Measurements from ENCODE around the gene CDH4.

The CDH4 gene

DNA sequence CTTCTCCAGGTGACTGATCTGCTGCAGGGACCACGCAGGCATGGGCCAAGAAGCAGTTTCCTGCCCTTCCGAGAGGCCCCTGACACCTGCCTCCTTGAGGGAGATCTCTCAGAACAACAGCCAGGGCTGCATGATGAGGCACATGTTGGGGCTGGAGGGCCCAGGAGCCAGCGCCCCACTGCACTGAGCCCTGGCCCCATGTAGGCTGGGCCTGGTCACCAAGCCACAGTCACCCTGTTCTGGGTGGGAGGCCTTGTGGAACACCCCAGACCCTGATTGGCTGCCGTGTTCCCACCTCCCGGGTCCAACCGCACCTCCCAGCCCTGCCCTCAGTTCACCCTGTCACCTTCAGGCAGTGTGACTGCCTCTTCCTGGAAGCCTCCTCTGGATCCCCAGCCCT is 639.4 kb downstream of the CDH4 start:
- Mint-ChIP-seq H3K4me3 (no peak overlapping the region), H3K4me1 (peaks cover 6% of the 10 kb centered on the region), H3K9me3 (peaks cover 4% of the 10 kb centered on the region), H3K36me3 (no peaks in the 10 kb centered on the region), H3K27ac (no peak overlapping the region)
- DNase-seq (ENCODE audit: low spot score in 2 of 2), result no peak
- ATAC-seq, result no peak

DNA sequence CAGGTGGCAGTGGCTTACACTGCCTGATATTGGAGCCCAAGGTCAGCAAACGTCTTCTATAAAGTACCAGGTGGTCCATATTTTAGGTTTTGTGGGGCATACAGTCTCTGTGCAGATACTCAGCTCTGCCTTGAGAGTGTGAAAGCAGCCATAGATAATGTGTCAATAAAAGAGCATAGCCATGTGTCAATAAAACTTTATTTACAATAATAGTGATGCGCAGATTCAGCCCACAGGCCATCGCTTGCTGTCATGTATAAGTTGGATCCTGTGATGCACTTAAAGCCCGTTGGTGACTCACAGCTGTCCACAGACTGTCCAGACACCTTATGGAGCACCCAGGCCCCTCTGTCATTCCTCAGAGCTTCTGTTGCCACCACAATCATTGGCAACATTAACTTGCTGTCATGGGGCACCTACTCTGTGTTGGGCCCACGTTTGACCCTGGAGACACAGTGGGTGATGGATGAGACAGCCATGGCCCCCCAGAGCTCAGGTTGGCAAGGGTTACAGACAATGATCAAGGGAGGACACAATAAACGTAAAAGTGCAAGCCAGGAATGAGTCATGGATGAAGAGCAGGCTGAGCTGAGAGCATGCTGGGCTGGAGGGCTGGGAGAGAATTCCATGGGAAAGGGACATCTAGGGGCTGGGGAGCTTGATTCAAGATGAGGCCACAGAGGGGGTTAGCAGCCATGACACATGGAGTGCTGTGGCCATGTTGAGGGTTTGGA is 640.0 kb downstream of the CDH4 start:
- DNase-seq (ENCODE audit: low spot score in 2 of 2) (no peak), ATAC-seq (no peak)
- peaks cover 4% of the 10 kb centered on the region for H3K9me3 Mint-ChIP-seq
- peaks cover 4% of the 10 kb centered on the region for H3K4me1 Mint-ChIP-seq
- H3K36me3 Mint-ChIP-seq, result no peaks in the 10 kb centered on the region
- H3K27ac Mint-ChIP-seq, result no peak overlapping the region
- H3K4me3 Mint-ChIP-seq, result no peak overlapping the region

DNA sequence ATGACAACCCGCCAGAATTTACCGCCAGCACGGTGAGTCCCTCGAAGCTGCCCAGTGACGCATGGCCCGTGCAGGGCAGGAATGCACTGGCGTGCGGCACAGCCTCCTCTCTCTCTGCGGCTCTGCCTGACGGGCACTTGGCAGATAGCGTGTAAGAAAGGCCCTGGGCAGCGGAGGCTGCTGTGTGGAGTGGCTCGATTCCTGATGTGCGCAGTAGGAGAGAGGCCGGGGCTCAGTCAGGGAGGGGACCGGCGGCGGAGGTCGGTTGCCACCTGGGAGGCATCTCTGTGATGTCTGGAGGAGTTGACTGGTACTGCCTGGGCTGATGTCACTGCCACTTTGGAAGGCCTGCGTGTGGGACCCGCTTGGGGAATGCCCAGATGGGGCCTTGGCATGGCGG is 643.0 kb downstream of the CDH4 start:
- DNase-seq (ENCODE audit: low spot score in 2 of 2) (no peak), ATAC-seq (no peak)
- H3K4me1 Mint-ChIP-seq, result no peaks in the 10 kb centered on the region

DNA sequence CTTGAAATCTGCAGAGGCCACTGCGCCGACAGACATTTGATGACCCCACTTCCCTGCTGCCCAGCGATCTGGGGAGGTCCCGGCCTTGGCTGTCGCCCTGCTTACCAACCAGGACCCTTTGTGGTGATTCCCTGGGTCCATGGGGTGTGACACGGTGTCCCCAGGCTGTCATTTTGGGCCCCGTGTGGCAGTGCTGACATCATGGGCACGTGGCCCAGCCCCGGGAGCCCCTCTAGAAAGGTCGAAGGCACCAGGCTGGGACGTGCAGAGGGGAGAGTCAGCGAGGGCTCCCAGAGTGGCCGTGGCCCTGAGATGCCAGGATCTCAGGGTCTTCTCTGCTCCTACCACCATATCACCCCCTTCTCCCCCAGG is 643.6 kb downstream of the CDH4 start:
- H3K9me3 Mint-ChIP-seq, result no peaks in the 10 kb centered on the region
- no peak overlapping the region for H3K27ac Mint-ChIP-seq
- DNase-seq (ENCODE audit: low spot score in 2 of 2) (no peak), ATAC-seq (no peak)
- H3K36me3 Mint-ChIP-seq, result no peaks in the 10 kb centered on the region
- no peak overlapping the region for H3K4me3 Mint-ChIP-seq
- H3K4me1 Mint-ChIP-seq, result no peaks in the 10 kb centered on the region

More for the DNA sequence above, 643.0 kb downstream of the CDH4 start:
- Mint-ChIP-seq H3K36me3 (no peaks in the 10 kb centered on the region), H3K9me3 (no peaks in the 10 kb centered on the region), H3K4me3 (no peak overlapping the region), H3K27ac (no peak overlapping the region)

DNA sequence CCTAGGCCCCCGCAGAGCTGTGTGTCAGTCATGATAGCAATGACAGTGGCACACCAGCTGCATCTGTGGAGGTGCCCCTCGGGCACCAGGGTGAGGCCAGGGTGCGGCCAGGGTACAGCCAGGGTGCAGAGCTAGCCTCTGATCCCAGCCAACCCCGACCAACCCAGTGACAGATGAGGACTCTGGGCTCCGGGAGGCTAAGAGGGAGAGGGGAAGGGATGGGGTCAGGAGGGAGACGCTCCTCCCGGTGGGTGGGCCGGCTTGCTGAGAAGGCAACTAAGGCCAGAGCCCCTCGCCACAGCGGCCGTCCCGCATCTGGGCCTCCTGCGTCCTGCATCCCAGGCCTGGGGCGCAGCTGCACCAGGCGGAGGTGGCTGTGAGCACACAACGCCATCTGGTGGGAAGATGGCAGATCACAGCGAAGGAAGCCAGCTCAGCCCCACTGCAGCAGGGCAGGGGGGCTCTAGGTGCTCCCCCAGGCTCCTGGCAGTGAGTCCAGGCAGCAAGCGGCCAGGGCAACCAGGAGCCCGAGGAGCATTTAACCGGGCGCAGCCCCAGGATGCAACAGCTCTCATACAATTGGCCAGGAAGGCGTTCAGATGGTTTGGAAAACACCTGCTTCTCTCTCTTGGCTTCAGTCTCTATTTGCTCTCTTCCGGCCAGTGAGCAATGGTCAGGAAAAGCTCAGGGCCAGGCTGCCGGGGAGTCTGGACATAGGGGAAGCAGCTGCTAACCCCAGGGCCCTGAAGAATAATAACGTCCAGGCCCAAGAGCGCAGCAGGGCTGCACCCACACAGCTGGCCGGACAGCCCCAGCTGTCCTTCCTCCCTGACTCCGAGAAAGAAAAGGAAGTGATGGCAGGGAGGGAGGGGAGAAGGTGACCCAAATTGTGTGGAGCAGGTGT is 644.2 kb downstream of the CDH4 start:
- Mint-ChIP-seq H3K27ac (no peak overlapping the region), H3K9me3 (no peaks in the 10 kb centered on the region), H3K4me3 (no peak overlapping the region), H3K4me1 (no peaks in the 10 kb centered on the region), H3K36me3 (no peaks in the 10 kb centered on the region)
- ATAC-seq (peak; percentile 56), DNase-seq (ENCODE audit: low spot score in 2 of 2) (peak; percentile 11 to 56)

DNA sequence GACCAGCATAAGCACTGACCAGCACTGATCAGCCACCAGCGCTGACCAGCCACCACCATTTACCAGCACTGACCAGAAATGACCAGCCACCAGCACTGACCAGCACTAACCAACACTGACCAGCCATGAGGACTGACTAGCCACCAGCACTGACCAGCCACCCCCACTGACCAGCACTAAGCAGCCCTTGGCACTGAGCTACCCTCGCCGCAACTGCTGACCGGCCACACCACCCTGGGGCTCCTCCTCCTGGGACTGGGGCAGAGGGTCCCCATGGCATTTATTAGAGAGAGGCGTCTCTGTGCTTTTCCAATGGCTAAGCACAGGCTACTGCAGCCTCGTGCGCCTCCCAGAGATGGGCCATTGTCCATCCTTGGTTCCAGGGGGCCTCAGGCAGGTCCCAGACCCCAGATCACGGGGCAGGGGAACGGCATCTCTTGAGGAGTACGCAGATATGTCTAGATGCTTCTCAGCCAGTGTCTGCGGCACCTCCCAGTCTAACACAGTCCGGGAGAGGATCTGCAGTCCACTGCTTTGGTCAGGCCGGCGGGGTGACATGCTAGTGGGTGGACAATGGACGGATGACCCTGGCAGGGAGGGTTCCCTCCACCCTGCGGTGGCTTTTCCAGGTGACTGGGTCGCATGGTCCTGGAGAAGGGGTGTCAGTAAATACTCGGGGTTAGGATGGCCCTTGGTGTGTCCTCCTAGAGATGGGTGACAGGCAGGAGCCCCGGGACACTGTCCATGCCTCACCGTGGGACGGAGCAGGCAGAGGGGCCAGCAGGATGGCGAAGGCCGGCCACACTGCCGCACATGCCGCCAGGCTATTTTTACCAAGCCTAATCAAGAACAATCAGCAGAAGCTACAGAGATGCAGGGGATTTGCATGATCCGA is 645.6 kb downstream of the CDH4 start:
- no peaks in the 10 kb centered on the region for H3K9me3 Mint-ChIP-seq
- no peaks in the 10 kb centered on the region for H3K36me3 Mint-ChIP-seq
- no peak overlapping the region for H3K27ac Mint-ChIP-seq
- ATAC-seq (no peak), DNase-seq (ENCODE audit: low spot score in 2 of 2) (no peak)
- H3K4me1 Mint-ChIP-seq, result peaks cover 7% of the 10 kb centered on the region
- no peak overlapping the region for H3K4me3 Mint-ChIP-seq

DNA sequence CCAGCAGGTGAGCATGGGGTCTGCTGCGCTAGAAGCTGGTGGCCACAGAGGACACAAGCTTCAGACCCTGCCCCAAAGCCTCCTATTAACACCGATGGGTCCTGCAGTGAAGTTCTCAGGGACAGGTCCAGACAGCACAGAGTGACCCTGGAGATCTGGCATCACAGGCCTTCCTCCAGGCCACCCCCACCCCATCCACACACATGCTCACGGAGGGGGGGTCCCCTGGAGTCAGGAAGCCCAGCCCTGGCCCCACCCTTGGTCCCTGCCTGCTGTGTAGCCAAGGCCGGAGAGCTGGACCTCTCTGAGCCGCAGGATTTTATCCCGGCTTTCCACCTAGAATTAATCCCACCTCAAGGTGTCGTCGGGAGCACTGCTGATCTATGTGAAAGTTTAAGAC is 646.3 kb downstream of the CDH4 start:
- DNase-seq (ENCODE audit: low spot score in 2 of 2) (no peak), ATAC-seq (no peak)
- no peaks in the 10 kb centered on the region for H3K36me3 Mint-ChIP-seq
- H3K4me1 Mint-ChIP-seq, result peaks cover 7% of the 10 kb centered on the region
- H3K27ac Mint-ChIP-seq, result no peak overlapping the region
- H3K9me3 Mint-ChIP-seq, result no peaks in the 10 kb centered on the region
- no peak overlapping the region for H3K4me3 Mint-ChIP-seq

DNA sequence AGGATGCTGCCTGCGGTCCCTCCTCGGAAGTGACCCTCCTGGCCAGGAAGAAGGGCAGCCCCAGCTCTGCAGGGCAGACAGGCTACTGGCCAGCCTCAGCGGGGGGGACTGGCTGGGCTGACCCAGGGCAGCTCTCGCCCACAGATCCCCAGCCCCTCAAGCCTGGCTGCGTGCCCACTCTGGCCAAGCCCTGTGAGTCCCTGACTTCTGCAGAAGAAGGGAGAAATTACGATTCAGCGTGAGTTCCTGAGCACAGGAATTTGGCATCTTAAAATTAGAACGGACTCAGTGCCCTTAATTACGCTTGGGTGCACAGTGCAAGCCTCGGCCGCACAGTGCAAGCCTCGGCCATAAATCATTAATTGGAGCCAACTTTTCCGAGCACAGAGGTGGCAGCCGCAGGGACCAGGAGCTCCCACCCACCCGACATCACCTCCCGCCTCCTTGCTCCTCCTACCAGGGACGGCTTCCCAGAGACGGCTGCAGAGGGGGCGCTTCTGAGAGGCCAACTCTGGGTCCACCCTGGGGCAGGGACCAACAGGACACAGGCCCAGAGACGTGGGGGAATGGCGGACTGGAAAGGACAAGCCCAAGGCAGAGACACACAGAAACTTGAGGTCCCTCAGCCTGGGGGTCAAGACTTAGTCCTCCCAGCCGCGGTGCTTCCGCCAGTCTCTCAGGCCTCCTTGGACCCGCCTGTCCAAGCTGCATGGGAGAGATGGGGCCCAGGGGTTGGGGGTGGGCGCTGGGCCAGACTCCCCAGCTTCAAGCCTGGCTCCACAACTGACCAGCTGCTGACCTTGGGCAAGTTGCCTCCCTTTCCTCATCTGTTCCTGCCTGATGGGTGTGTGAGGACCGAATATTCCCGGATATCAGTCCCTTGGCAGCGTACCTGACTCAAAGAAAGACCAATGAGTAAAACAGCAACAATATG is 648.2 kb downstream of the CDH4 start:
- no peaks in the 10 kb centered on the region for H3K9me3 Mint-ChIP-seq
- DNase-seq (ENCODE audit: low spot score in 2 of 2) (no peak), ATAC-seq (no peak)
- H3K27ac Mint-ChIP-seq, result no peak overlapping the region
- no peak overlapping the region for H3K4me3 Mint-ChIP-seq
- peaks cover 7% of the 10 kb centered on the region for H3K4me1 Mint-ChIP-seq
- H3K36me3 Mint-ChIP-seq, result no peaks in the 10 kb centered on the region

DNA sequence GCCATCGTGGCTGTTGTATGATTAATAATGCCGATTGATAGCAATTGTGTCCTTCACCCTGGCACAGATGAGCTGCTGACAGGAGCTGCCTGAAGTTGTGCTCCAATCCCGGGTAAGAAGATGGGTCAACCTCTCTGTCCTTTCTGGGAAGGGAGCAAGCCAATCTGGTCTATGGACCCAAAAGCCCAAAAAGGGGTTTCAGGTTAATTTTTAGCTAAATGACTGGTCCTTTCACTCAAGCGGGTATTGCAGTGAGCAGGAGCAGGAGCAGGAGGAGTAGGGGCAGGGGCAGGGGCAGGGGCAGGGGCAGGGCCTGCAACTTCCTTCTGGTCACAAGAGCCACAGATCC is 648.9 kb downstream of the CDH4 start:
- no peak for ATAC-seq
- H3K36me3 Mint-ChIP-seq, result no peaks in the 10 kb centered on the region
- H3K27ac Mint-ChIP-seq, result no peak overlapping the region
- peaks cover 7% of the 10 kb centered on the region for H3K4me1 Mint-ChIP-seq
- no peak overlapping the region for H3K4me3 Mint-ChIP-seq
- no peaks in the 10 kb centered on the region for H3K9me3 Mint-ChIP-seq
- no peak for DNase-seq (ENCODE audit: low spot score in 2 of 2)

DNA sequence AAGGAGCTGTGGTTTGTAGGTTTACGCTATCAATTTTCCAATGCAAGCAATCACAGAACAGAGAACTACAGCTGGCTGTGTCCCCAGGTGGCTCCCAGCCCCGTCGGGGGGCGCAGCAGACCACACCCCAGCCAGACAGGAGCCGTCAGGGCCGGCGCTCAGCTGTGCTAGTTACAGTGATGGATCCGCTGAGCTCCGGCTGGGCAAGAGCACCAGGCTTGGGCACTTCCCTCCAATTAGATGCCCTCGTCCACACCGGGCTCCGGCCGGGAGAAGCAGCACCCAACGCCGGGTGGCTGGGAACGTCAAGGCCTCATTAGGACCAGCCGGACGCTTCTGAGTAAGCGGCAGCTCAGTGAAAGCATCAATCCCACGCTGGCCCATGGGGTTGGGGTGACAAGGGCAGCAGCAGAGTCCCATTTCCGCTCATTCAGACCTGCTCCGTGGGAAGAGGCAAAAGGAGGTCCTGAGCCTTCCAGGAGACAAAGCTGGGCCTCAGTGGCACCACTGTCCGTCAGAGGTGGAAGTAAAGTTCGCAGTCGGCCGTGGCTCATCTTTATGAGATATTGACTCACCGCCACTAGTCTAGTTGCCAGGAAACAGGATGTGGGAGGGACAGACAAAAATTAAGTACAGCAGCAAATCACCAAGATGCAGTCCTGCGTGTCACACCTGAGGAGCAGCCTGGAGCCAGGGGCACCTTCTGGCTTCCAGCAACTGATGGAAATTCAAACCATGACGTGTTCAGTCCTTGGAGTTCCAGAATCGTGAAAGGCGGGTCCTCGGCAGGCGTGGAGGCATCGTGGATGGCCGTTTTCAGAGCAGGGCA is 649.5 kb downstream of the CDH4 start:
- no peak for DNase-seq (ENCODE audit: low spot score in 2 of 2)
- Mint-ChIP-seq H3K4me1 (peaks cover 7% of the 10 kb centered on the region), H3K36me3 (no peaks in the 10 kb centered on the region), H3K4me3 (no peak overlapping the region), H3K27ac (no peak overlapping the region), H3K9me3 (no peaks in the 10 kb centered on the region)
- no peak for ATAC-seq

DNA sequence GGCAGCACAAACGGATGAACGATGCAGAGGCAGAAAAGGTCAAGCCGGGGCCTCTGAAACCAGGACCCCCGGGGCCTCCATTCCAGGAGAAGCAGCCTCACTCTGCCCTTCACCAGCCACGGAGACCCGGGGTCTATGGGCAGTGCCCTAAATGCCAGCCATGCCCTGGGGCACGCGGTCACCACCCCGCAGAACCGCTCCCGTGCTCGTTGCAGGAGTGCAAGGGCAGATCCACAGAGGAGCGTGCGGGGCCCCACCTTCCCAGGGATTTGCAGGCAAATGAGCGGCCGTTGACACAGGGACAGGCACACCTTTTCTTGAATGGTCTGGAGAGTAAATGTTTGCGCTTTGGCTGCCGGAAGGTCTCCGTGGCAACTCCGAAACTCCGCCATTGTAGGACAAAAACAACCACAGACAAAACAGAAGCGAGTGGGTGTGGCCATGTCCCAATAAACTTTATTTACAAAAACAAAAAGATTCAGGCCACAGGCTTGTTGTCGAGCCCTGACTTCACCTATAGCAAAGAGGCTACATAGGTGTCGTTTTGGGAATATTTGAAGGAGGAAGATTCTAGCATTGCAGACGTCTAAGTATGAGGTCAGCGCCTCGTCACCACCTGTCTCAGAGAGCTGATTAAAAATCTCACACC is 650.3 kb downstream of the CDH4 start:
- no peak for DNase-seq (ENCODE audit: low spot score in 2 of 2)
- Mint-ChIP-seq H3K4me1 (peaks cover 7% of the 10 kb centered on the region), H3K36me3 (no peaks in the 10 kb centered on the region), H3K9me3 (no peaks in the 10 kb centered on the region), H3K27ac (no peak overlapping the region), H3K4me3 (no peak overlapping the region)
- no peak for ATAC-seq

DNA sequence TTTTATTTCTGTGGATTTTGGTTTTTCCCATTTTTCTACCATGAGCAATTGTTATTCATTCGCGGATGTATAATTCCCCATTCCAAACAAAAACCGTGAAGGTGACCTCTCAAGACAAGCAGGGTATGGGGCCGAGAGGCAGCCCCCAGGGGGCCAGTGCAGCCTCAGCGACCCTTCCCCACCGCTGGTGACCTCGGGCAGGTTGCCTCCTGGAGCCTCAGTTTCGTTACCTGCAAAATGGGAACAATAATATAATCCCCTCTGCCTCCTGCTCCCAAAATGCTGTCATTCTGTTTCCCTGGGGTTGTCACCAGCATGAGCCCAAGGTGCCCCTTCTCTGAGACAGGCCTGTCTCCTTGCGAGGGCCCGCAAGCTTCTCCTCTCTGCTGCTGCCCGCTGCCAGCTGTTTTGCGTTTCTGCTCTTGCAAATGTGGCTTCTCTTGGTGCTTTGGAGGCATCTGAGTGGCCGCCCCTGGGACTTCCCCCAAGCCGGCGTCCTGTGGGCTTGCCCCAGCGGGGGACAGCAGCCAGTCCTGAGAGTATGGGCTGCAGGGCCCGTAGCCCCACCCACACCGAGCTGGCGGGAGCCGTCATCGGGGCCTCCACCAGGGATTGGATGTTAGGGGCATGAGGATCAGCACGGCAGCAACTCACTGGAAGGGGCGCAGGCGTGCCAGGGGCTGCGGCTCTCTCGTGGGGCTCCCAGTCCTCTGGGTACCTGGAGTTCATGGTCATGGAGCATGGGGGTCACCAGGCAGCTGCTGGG is 651.7 kb downstream of the CDH4 start:
- Mint-ChIP-seq H3K27ac (no peak overlapping the region), H3K36me3 (no peaks in the 10 kb centered on the region), H3K4me1 (peaks cover 7% of the 10 kb centered on the region), H3K9me3 (no peaks in the 10 kb centered on the region), H3K4me3 (no peak overlapping the region)
- ATAC-seq (no peak), DNase-seq (ENCODE audit: low spot score in 2 of 2) (no peak)

DNA sequence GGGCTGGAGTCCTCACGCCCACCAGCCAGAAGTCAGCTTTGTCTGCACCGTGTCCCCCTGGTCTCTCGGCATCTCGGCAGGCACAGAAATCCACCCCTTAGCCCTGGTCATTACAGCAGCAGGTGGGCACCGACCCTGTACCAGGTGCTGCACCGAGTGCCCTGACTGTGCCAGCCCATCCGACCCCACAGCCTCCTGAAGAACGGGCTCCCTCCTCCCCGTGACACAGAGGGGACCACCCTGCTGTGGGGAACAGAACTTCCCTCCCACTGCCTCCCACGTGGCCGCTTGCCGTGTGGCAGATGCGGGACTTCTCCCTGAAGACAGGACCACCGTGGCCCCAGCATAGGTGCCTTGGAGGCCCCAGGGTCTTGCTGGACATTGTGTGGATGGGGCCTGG is 652.4 kb downstream of the CDH4 start:
- H3K9me3 Mint-ChIP-seq, result no peaks in the 10 kb centered on the region
- ATAC-seq, result no peak
- no peak overlapping the region for H3K4me3 Mint-ChIP-seq
- H3K4me1 Mint-ChIP-seq, result peaks cover 7% of the 10 kb centered on the region
- DNase-seq (ENCODE audit: low spot score in 2 of 2), result no peak
- no peaks in the 10 kb centered on the region for H3K36me3 Mint-ChIP-seq
- H3K27ac Mint-ChIP-seq, result no peak overlapping the region

Measured in stimulated activated effector memory CD8-positive, alpha-beta T cell treated with anti-CD3 and anti-CD28 coated beads, Interleukin-12 subunit alpha, Interleukin-12 subunit beta, amount 100 ng/mL, for 72 hours (primary cell).